NT2/D1 (cell line): Measurements from ENCODE around the gene LCE1E.

Experiments used
- DNase-seq: peaks from one replicate; pipeline ENCODE4 v3.0.0-alpha.2; 2011; ENCODE audit warnings: low read depth, low spot score
- H3K27me3 ChIP-seq: 2 replicates; pipeline ENCODE4 v1.6.0; 2011; ENCODE audit warnings: mild to moderate bottlenecking; ENCODE audit not compliant: insufficient read length, insufficient read depth
- H3K36me3 ChIP-seq: 2 replicates; pipeline ENCODE4 v1.6.1; 2011; ENCODE audit warnings: mild to moderate bottlenecking, low read length, mixed read lengths; ENCODE audit not compliant: insufficient read depth, insufficient read length
- H3K4me1 ChIP-seq: 2 replicates; pipeline ENCODE4 v1.5.1; 2011; ENCODE audit not compliant: insufficient read depth, insufficient read length
- H3K4me3 ChIP-seq: 2 replicates; pipeline ENCODE4 v1.5.1; 2011; ENCODE audit warnings: low read depth; ENCODE audit not compliant: insufficient read length
- H3K9ac ChIP-seq: 2 replicates; pipeline ENCODE4 v1.6.0; 2011; ENCODE audit warnings: low read depth; ENCODE audit not compliant: insufficient read length
- H3K9me3 ChIP-seq: 2 replicates; pipeline ENCODE4 v1.5.1; 2011; ENCODE audit warnings: mild to moderate bottlenecking, low read length; ENCODE audit not compliant: insufficient read depth
- SUZ12 ChIP-seq: IDR thresholded peaks from 2 replicates; pipeline ENCODE4 v1.6.1; 2011; ENCODE audit not compliant: insufficient read length, insufficient read depth; ENCODE audit errors: extremely low read depth
- YY1 ChIP-seq: IDR thresholded peaks from 2 replicates; pipeline ENCODE4 v1.6.1; 2011; ENCODE audit not compliant: insufficient read length, insufficient read depth
- ZNF274 ChIP-seq: IDR thresholded peaks from 2 replicates; pipeline ENCODE4 v1.6.1; 2011; ENCODE audit warnings: mild to moderate bottlenecking, low read depth, low read length

LCE1E gene

GRCh38 chr1:152786077-152786476 is at the start of gene LCE1E:
Gene LCE1E, plus strand, starts transcription at chr1:152786257. Its CDS starts 1,043 bp downstream, at chr1:152787300.
- Histone ChIP-seq H3K9ac (no peak within 1 kb of the TSS), H3K4me3 (no peak within 1 kb of the TSS), H3K27me3 (no peaks in the 10 kb centered on the region), H3K4me1 (no peaks in the 10 kb centered on the region), H3K36me3 (no peaks in the 10 kb centered on the region), H3K9me3 (no peaks in the 10 kb centered on the region)
- TF ChIP-seq ZNF274 (no peak), YY1 (no peak), SUZ12 (no peak)
- no peak for DNase-seq

GRCh38 chr1:152737997-152738396 is 48.1 kb upstream of the LCE1E start:
- DNase-seq, result no peak
- Histone ChIP-seq H3K4me1 (no peaks in the 10 kb centered on the region), H3K36me3 (no peaks in the 10 kb centered on the region), H3K27me3 (no peaks in the 10 kb centered on the region), H3K4me3 (no peak overlapping the region), H3K9me3 (no peaks in the 10 kb centered on the region), H3K9ac (no peak overlapping the region)
- TF ChIP-seq SUZ12 (no peak), ZNF274 (no peak), YY1 (no peak)

GRCh38 chr1:152739841-152740240 is 46.2 kb upstream of the LCE1E start:
- Histone ChIP-seq H3K4me1 (no peaks in the 10 kb centered on the region), H3K27me3 (no peaks in the 10 kb centered on the region), H3K4me3 (no peak overlapping the region), H3K36me3 (no peaks in the 10 kb centered on the region), H3K9ac (no peak overlapping the region), H3K9me3 (no peaks in the 10 kb centered on the region)
- no peak for TF ChIP-seq YY1
- TF ChIP-seq SUZ12, result no peak
- no peak for TF ChIP-seq ZNF274
- no peak for DNase-seq

- no peaks in the 10 kb centered on the region for H3K4me1 ChIP-seq
- no peaks in the 10 kb centered on the region for H3K9me3 ChIP-seq
- no peaks in the 10 kb centered on the region for H3K36me3 ChIP-seq
- H3K27me3 ChIP-seq, result no peaks in the 10 kb centered on the region
- DNase-seq, result no peak
- H3K9ac ChIP-seq, result no peak overlapping the region
- H3K4me3 ChIP-seq, result no peak overlapping the region
- TF ChIP-seq ZNF274 (no peak), YY1 (no peak), SUZ12 (no peak)
These were observed 44.4 kb upstream of the LCE1E start for GRCh38 chr1:152741656-152742055.

GRCh38 chr1:152743371-152744145 is 42.5 kb upstream of the LCE1E start:
- Histone ChIP-seq H3K27me3 (no peaks in the 10 kb centered on the region), H3K36me3 (no peaks in the 10 kb centered on the region), H3K9ac (no peak overlapping the region), H3K4me1 (no peaks in the 10 kb centered on the region), H3K9me3 (no peaks in the 10 kb centered on the region), H3K4me3 (no peak overlapping the region)
- DNase-seq, result no peak
- no peak for TF ChIP-seq YY1
- no peak for TF ChIP-seq SUZ12
- no peak for TF ChIP-seq ZNF274

GRCh38 chr1:152745289-152745704 is 40.8 kb upstream of the LCE1E start:
- H3K9ac ChIP-seq, result no peak overlapping the region
- no peaks in the 10 kb centered on the region for H3K9me3 ChIP-seq
- no peaks in the 10 kb centered on the region for H3K4me1 ChIP-seq
- no peak for DNase-seq
- H3K27me3 ChIP-seq, result no peaks in the 10 kb centered on the region
- H3K4me3 ChIP-seq, result no peak overlapping the region
- H3K36me3 ChIP-seq, result no peaks in the 10 kb centered on the region
- TF ChIP-seq SUZ12, result no peak
- no peak for TF ChIP-seq YY1
- TF ChIP-seq ZNF274, result no peak

- H3K9me3 ChIP-seq, result no peaks in the 10 kb centered on the region
- H3K4me3 ChIP-seq, result no peak overlapping the region
- no peak for TF ChIP-seq ZNF274
- TF ChIP-seq YY1, result no peak
- TF ChIP-seq SUZ12, result no peak
- H3K27me3 ChIP-seq, result no peaks in the 10 kb centered on the region
- DNase-seq, result no peak
- no peak overlapping the region for H3K9ac ChIP-seq
- H3K36me3 ChIP-seq, result no peaks in the 10 kb centered on the region
- H3K4me1 ChIP-seq, result no peaks in the 10 kb centered on the region
These were observed 40.2 kb upstream of the LCE1E start for GRCh38 chr1:152745765-152746444.
